Stomach (tissue), 4 donors: ENCODE results near the gene PCDHB6.
"Not testable (repeated sequence)": the region's sequence is repeated elsewhere in the genome, so short reads cannot be mapped to it uniquely, and the experiment has no call there.

Experiments used
- CTCF ChIP-seq, 7 experiments: fragments of 450-650 bp in 4 of 7; fragments of 200-600 bp in 3 of 7; sonication (generic) in 3 of 7; IDR thresholded peaks; one replicate each; pipeline ENCODE4 v1.5.1; 2016 to 2019; ENCODE audit warnings: antibody characterized with exemption in 7 of 7, control low read depth in 2 of 7, mild to moderate bottlenecking in 1 of 7
- POLR2A ChIP-seq, 4 donors: fragments of 450-650 bp; IDR thresholded peaks; one replicate each; pipeline ENCODE4 v1.6.1; 2016; ENCODE audit warnings: antibody characterized with exemption in 4 of 4, control low read depth in 2 of 4, mild to moderate bottlenecking in 1 of 4, moderate library complexity in 1 of 4
- POLR2AphosphoS5 ChIP-seq, 3 donors: sonication (generic); formaldehyde crosslinking; IDR thresholded peaks; one replicate each; pipeline ENCODE4 v1.6.1; 2016; ENCODE audit warnings: antibody characterized with exemption in 3 of 3

GRCh38 chr5:141123396-141124135, 26.3 kb upstream of the PCDHB6 start:
- TF ChIP-seq CTCF, POLR2AphosphoS5, POLR2A (IDR thresholded peaks at IDR 0.05): not testable (repeated sequence)
